Measurements from ENCODE around the gene NCKAP5.
A peak's percentile ranks its signal among the peaks of the same experiment; 100 is the strongest.

Gene NCKAP5

GRCh38 chr2:133442393-133442792 is 125.9 kb downstream of the NCKAP5 start:
- no peaks in the 10 kb centered on the region for H3K36me3 Mint-ChIP-seq (ENCODE audit: low read depth)
- peaks cover 8% of the 10 kb centered on the region for H3K4me1 Mint-ChIP-seq
- no peak overlapping the region for H3K27ac Mint-ChIP-seq
- H3K9me3 Mint-ChIP-seq = no peaks in the 10 kb centered on the region
- TF ChIP-seq CTCF (IDR thresholded peaks at IDR 0.05; ENCODE audit: unreplicated experiment in 3 of 3) = no peak
- no peaks in the 10 kb centered on the region for H3K27me3 Mint-ChIP-seq (ENCODE audit: low read depth)
- H3K4me3 Mint-ChIP-seq = no peak overlapping the region

GRCh38 chr2:133439565-133439920 is 128.7 kb downstream of the NCKAP5 start:
- H3K36me3 Mint-ChIP-seq (ENCODE audit: low read depth) = no peaks in the 10 kb centered on the region
- H3K27me3 Mint-ChIP-seq (ENCODE audit: low read depth) = no peaks in the 10 kb centered on the region
- peaks cover 15% of the 10 kb centered on the region for H3K4me1 Mint-ChIP-seq
- H3K9me3 Mint-ChIP-seq = no peaks in the 10 kb centered on the region
- no peak overlapping the region for H3K4me3 Mint-ChIP-seq
- no peak for TF ChIP-seq CTCF (IDR thresholded peaks at IDR 0.05; ENCODE audit: unreplicated experiment in 3 of 3)
- H3K27ac Mint-ChIP-seq = no peak overlapping the region

GRCh38 chr2:133438848-133439564 is 129.3 kb downstream of the NCKAP5 start:
- no peaks in the 10 kb centered on the region for H3K36me3 Mint-ChIP-seq (ENCODE audit: low read depth)
- H3K4me3 Mint-ChIP-seq = no peak overlapping the region
- no peaks in the 10 kb centered on the region for H3K9me3 Mint-ChIP-seq
- no peaks in the 10 kb centered on the region for H3K27me3 Mint-ChIP-seq (ENCODE audit: low read depth)
- no peak for TF ChIP-seq CTCF (IDR thresholded peaks at IDR 0.05; ENCODE audit: unreplicated experiment in 3 of 3)
- H3K27ac Mint-ChIP-seq = no peak overlapping the region
- peaks cover 15% of the 10 kb centered on the region for H3K4me1 Mint-ChIP-seq

- no peak for TF ChIP-seq CTCF (IDR thresholded peaks at IDR 0.05; ENCODE audit: unreplicated experiment in 3 of 3)
- Mint-ChIP-seq H3K27ac (no peak overlapping the region), H3K27me3 (ENCODE audit: low read depth) (no peaks in the 10 kb centered on the region), H3K4me1 (peaks cover 21% of the 10 kb centered on the region), H3K4me3 (no peak overlapping the region), H3K36me3 (ENCODE audit: low read depth) (no peaks in the 10 kb centered on the region), H3K9me3 (no peaks in the 10 kb centered on the region)
Measured at GRCh38 chr2:133438026-133438425, 130.2 kb downstream of the NCKAP5 start.

GRCh38 chr2:133437492-133437891 is 130.8 kb downstream of the NCKAP5 start:
- Mint-ChIP-seq H3K4me1 (peaks cover 21% of the 10 kb centered on the region), H3K27ac (peak overlapping the region in 2 of 3 experiments; percentile 45 to 49), H3K36me3 (ENCODE audit: low read depth) (no peaks in the 10 kb centered on the region), H3K9me3 (no peaks in the 10 kb centered on the region), H3K4me3 (no peak overlapping the region), H3K27me3 (ENCODE audit: low read depth) (no peaks in the 10 kb centered on the region)
- TF ChIP-seq CTCF (IDR thresholded peaks at IDR 0.05; ENCODE audit: unreplicated experiment in 3 of 3) = no peak

Data from nephron (organoid).